OCI-LY3 (cell line): ENCODE measurements around the gene RCAN2.
"Not testable (repeated sequence)": the region's sequence is repeated elsewhere in the genome, so short reads cannot be mapped to it uniquely, and the experiment has no call there.

Experiments used
- H2AFZ ChIP-seq: fragments of 200-600, 300-600 bp; shearing (Covaris generic); 2 replicates; pipeline ENCODE4 v1.6.0; 2014; ENCODE audit warnings: antibody characterized with exemption, low read depth, low read length
- H3K27ac ChIP-seq: fragments of 200-600, 300-600 bp; sonication (generic); 2 replicates; pipeline ENCODE4 v1.5.1; 2014; ENCODE audit warnings: mild to moderate bottlenecking, low read length, moderate library complexity, mixed read lengths
- H3K27me3 ChIP-seq: fragments of 200-600, 300-600 bp; sonication (generic); 2 replicates; pipeline ENCODE4 v1.6.1; 2014; ENCODE audit warnings: low read depth, low read length, mixed read lengths
- H3K36me3 ChIP-seq: fragments of 200-600, 300-600 bp; sonication (generic); replicated peaks from 2 replicates; pipeline ENCODE3; 2014; ENCODE audit warnings: low read depth, low read length, mixed read lengths
- H3K4me1 ChIP-seq: fragments of 300-600, 200-600 bp; sonication (generic); 2 replicates; pipeline ENCODE4 v1.6.1; 2014; ENCODE audit warnings: low read length, mixed read lengths
- H3K4me2 ChIP-seq: fragments of 200-600, 300-600 bp; sonication (generic); 2 replicates; pipeline ENCODE4 v1.6.1; 2014; ENCODE audit warnings: low read length, mixed read lengths
- H3K4me3 ChIP-seq: fragments of 300-600, 200-600 bp; sonication (generic); 2 replicates; pipeline ENCODE4 v1.5.1; 2014; ENCODE audit warnings: antibody characterized with exemption, mild to moderate bottlenecking, low read length, moderate library complexity
- H3K79me2 ChIP-seq: fragments of 300-600, 200-600 bp; shearing (Covaris generic); 2 replicates; pipeline ENCODE4 v1.6.1; 2014; ENCODE audit warnings: mild to moderate bottlenecking, low read length, mixed read lengths
- H3K9ac ChIP-seq: fragments of 300-600, 200-600 bp; shearing (Covaris generic); 2 replicates; pipeline ENCODE4 v1.6.0; 2014; ENCODE audit warnings: mild to moderate bottlenecking, low read length, moderate library complexity
- H3K9me3 ChIP-seq: fragments of 200-600, 300-600 bp; shearing (Covaris generic); 2 replicates; pipeline ENCODE4 v1.6.1; 2014; ENCODE audit warnings: low read length, mixed read lengths; ENCODE audit not compliant: insufficient read depth
- H4K20me1 ChIP-seq: fragments of 200-600, 300-600 bp; sonication (generic); 2 replicates; pipeline ENCODE4 v1.6.1; 2016; ENCODE audit warnings: low read length, mixed read lengths; ENCODE audit not compliant: insufficient read depth
- EZH2phosphoT487 ChIP-seq: fragments of 200-600 bp; shearing (Covaris generic); IDR thresholded peaks from 2 replicates; pipeline ENCODE4 v1.6.1; 2018; ENCODE audit warnings: antibody characterized with exemption, mixed run types, low read depth
- TF ChIP-seq, protein P1 (sequence below): fragments of 200-600, 300-600 bp; sonication (generic); IDR thresholded peaks from 2 replicates; pipeline ENCODE4 v1.5.1; 2014; ENCODE audit warnings: antibody characterized with exemption, low read length, low read depth

The RCAN2 gene

DNA sequence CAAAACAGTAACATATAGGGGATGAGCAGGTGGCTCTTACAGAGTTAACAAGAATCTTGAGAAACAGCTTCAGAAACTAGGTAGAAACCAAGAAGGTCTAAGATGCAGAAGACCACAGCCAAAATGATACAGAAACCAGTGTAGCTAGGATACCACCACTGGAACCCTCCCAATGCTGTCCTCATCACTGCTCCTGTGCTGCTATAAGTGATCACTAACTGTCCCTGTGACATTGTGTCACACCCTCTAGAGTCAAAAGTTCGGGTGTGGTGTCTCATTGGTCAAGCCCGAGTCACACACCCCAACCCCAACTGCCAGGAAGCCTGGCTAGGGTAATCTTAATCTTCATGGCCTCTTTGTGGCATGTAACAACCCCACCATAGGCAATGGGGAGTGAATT is 153.1 kb downstream of the RCAN2 start:
- Histone ChIP-seq H3K27ac (no peak overlapping the region), H3K4me2 (no peak overlapping the region), H3K9me3 (no peaks in the 10 kb centered on the region), H3K9ac (no peak overlapping the region), H3K79me2 (no peaks in the 10 kb centered on the region), H3K4me3 (no peak overlapping the region), H3K4me1 (no peaks in the 10 kb centered on the region), H2AFZ (no peak overlapping the region), H4K20me1 (no peaks in the 10 kb centered on the region), H3K27me3 (no peaks in the 10 kb centered on the region), H3K36me3 (no peaks in the 10 kb centered on the region)
- no peak for TF ChIP-seq EZH2phosphoT487
- TF ChIP-seq, protein P1, sequence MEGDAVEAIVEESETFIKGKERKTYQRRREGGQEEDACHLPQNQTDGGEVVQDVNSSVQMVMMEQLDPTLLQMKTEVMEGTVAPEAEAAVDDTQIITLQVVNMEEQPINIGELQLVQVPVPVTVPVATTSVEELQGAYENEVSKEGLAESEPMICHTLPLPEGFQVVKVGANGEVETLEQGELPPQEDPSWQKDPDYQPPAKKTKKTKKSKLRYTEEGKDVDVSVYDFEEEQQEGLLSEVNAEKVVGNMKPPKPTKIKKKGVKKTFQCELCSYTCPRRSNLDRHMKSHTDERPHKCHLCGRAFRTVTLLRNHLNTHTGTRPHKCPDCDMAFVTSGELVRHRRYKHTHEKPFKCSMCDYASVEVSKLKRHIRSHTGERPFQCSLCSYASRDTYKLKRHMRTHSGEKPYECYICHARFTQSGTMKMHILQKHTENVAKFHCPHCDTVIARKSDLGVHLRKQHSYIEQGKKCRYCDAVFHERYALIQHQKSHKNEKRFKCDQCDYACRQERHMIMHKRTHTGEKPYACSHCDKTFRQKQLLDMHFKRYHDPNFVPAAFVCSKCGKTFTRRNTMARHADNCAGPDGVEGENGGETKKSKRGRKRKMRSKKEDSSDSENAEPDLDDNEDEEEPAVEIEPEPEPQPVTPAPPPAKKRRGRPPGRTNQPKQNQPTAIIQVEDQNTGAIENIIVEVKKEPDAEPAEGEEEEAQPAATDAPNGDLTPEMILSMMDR, result no peak

DNA sequence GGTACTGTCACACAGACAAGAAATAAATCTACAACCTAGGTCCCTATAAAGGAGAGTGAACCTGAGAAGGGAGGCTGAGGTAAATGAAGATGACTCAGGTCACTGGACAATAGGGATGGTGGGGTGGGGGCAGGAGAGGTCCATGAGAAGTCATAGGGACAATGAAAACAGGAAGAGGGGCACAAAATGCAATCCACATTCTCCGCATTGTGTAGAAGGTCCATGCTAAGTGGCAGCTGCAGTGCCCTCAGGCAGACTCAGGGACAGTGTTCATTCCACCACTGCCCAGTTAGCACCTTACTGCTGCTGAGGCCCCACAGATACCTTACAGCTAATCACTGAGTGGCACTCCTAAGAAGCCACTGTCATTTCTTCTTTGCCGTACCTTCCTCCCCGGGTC is 156.8 kb downstream of the RCAN2 start:
- no peak overlapping the region for H2AFZ ChIP-seq
- no peaks in the 10 kb centered on the region for H3K79me2 ChIP-seq
- H3K4me2 ChIP-seq, result no peak overlapping the region
- H3K4me3 ChIP-seq, result no peak overlapping the region
- no peak overlapping the region for H3K27ac ChIP-seq
- no peaks in the 10 kb centered on the region for H4K20me1 ChIP-seq
- H3K4me1 ChIP-seq, result no peaks in the 10 kb centered on the region
- H3K36me3 ChIP-seq, result no peaks in the 10 kb centered on the region
- H3K27me3 ChIP-seq, result 0 out of 2 replicates have a peak, but pooled peaks cover 4% of the 10 kb centered on the region
- no peak overlapping the region for H3K9ac ChIP-seq
- no peaks in the 10 kb centered on the region for H3K9me3 ChIP-seq
- TF ChIP-seq, protein P1, result no peak
- no peak for TF ChIP-seq EZH2phosphoT487

DNA sequence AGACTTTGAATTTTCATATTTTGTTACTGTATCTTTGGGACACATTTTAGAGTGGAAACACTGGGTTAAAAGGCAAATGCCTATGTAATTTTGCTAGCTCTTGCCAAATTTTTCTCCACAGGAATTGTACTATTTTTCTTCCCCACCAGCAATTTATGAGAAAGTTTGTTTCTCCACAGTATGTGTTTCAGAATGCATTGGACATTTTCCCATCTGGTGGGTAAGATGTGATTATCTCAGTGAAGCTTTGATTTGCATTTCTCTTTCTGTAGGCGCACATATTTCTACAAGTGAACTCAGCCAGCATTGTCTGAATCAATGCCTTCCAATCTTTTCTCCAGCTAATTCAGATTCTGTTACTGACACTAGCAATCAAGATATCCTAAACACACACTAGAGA is 157.8 kb downstream of the RCAN2 start:
- TF ChIP-seq EZH2phosphoT487, result no peak
- TF ChIP-seq, protein P1, result no peak
- Histone ChIP-seq H3K4me2 (no peak overlapping the region), H3K79me2 (no peaks in the 10 kb centered on the region), H3K4me1 (no peaks in the 10 kb centered on the region), H3K9me3 (no peaks in the 10 kb centered on the region), H3K27ac (no peak overlapping the region), H2AFZ (no peak overlapping the region), H3K27me3 (0 out of 2 replicates have a peak, but pooled peaks cover 10% of the 10 kb centered on the region), H3K36me3 (no peaks in the 10 kb centered on the region), H3K4me3 (no peak overlapping the region), H3K9ac (no peak overlapping the region), H4K20me1 (no peaks in the 10 kb centered on the region)

DNA sequence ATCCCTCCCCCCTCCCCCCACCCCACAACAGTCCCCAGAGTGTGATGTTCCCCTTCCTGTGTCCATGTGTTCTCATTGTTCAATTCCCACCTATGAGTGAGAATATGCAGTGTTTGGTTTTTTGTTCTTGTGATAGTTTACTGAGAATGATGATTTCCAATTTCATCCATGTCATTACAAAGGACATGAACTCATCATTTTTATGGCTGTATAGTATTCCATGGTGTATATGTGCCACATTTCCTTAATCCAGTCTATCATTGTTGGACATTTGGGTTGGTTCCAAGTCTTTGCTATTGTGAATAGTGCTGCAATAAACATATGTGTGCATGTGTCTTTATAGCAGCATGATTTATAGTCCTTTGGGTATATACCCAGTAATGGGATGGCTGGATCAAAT is 158.8 kb downstream of the RCAN2 start:
- not testable (repeated sequence) for H3K27ac ChIP-seq, H3K9ac ChIP-seq, H3K36me3 ChIP-seq, H2AFZ ChIP-seq, H4K20me1 ChIP-seq, H3K4me3 ChIP-seq, H3K9me3 ChIP-seq, H3K4me2 ChIP-seq, H3K79me2 ChIP-seq, H3K4me1 ChIP-seq
- 0 out of 2 replicates have a peak, but pooled peaks cover 10% of the 10 kb centered on the region for H3K27me3 ChIP-seq

DNA sequence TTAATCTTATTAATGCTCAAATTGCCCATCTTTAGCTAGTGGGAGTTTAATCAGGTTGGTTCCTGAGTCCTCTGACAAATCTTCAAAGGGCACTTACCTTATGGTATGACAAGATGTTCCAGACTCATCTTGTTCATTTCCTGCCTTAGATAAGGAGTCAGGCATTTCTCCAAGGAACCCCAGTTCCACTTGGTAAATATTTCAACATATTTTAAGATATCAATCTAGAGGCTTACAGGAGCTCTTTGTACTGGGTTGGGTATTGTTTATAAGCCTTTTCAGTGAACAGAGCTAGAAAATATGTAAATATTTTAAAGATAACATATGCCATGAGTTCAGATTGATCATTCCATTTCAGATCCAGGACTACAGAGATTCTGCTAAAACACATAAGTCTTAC is 159.8 kb downstream of the RCAN2 start:
- H3K4me2 ChIP-seq, result no peak overlapping the region
- TF ChIP-seq, protein P1, result no peak
- no peak for TF ChIP-seq EZH2phosphoT487
- H3K4me1 ChIP-seq, result no peaks in the 10 kb centered on the region
- H3K4me3 ChIP-seq, result no peak overlapping the region
- H3K36me3 ChIP-seq, result no peaks in the 10 kb centered on the region
- no peaks in the 10 kb centered on the region for H4K20me1 ChIP-seq
- no peak overlapping the region for H3K9ac ChIP-seq
- no peaks in the 10 kb centered on the region for H3K79me2 ChIP-seq
- no peak overlapping the region for H2AFZ ChIP-seq
- H3K9me3 ChIP-seq, result no peaks in the 10 kb centered on the region
- peaks cover 19% of the 10 kb centered on the region for H3K27me3 ChIP-seq
- H3K27ac ChIP-seq, result no peak overlapping the region
